Mesendoderm (in vitro differentiated cells): ENCODE results near the gene CRHR2. TPM values are rescaled to one million over a fixed set of nuclear protein-coding genes. Genes with fewer than 3 reads are reported as not detected.

Experiments
- DNase-seq: peaks from one replicate; pipeline ENCODE4 v3.0.0; 2013
- H2AK5ac ChIP-seq: 2 replicates; pipeline ENCODE4 v1.6.1; 2013; ENCODE audit warnings: low read length, inconsistent platforms
- H2BK120ac ChIP-seq: 2 replicates; pipeline ENCODE4 v1.6.1; 2013; ENCODE audit warnings: low read depth, mild to moderate bottlenecking, low read length, moderate library complexity, mixed read lengths
- H2BK15ac ChIP-seq: replicated peaks from 2 replicates; pipeline ENCODE4 v1.6.1; 2013; ENCODE audit warnings: low read depth, mild to moderate bottlenecking, moderate library complexity
- H2BK5ac ChIP-seq: 2 replicates; pipeline ENCODE4 v1.6.1; 2013; ENCODE audit warnings: low read length, inconsistent platforms
- H3K18ac ChIP-seq: 2 replicates; pipeline ENCODE4 v1.6.1; 2013; ENCODE audit warnings: mild to moderate bottlenecking, low read length, mixed read lengths
- H3K23ac ChIP-seq: one replicate; pipeline ENCODE4 v1.6.1; 2013; ENCODE audit warnings: low read length
- H3K27ac ChIP-seq: 2 replicates; pipeline ENCODE4 v1.5.1; 2013; ENCODE audit warnings: low read depth, mild to moderate bottlenecking, inconsistent platforms, low read length, moderate library complexity
- H3K27me3 ChIP-seq: 2 replicates; pipeline ENCODE4 v1.6.1; 2013; ENCODE audit warnings: low read length, control low read depth, mild to moderate bottlenecking, inconsistent platforms; ENCODE audit not compliant: insufficient read depth, poor library complexity
- H3K36me3 ChIP-seq: 2 replicates; pipeline ENCODE4 v1.6.1; 2013; ENCODE audit warnings: low read length, inconsistent platforms; ENCODE audit not compliant: control insufficient read depth, insufficient read depth
- H3K4ac ChIP-seq: one replicate; pipeline ENCODE4 v1.6.1; 2013; ENCODE audit warnings: low read depth, mild to moderate bottlenecking, low read length, moderate library complexity
- H3K4me1 ChIP-seq: 2 replicates; pipeline ENCODE4 v1.6.1; 2013; ENCODE audit warnings: low read depth, low read length, inconsistent platforms; ENCODE audit not compliant: control insufficient read depth
- H3K4me2 ChIP-seq: 2 replicates; pipeline ENCODE4 v1.6.1; 2013; ENCODE audit warnings: low read length
- H3K4me3 ChIP-seq: 2 replicates; pipeline ENCODE4 v1.5.1; 2013; ENCODE audit warnings: mild to moderate bottlenecking, low read length
- H3K56ac ChIP-seq: one replicate; pipeline ENCODE4 v1.6.1; 2013; ENCODE audit warnings: low read length
- H3K79me1 ChIP-seq: 2 replicates; pipeline ENCODE4 v1.6.1; 2013; ENCODE audit warnings: low read length, inconsistent platforms
- H3K79me2 ChIP-seq: 2 replicates; pipeline ENCODE4 v1.6.1; 2013; ENCODE audit warnings: mild to moderate bottlenecking, low read length; ENCODE audit not compliant: control insufficient read depth, insufficient read depth
- H3K9ac ChIP-seq: 2 replicates; pipeline ENCODE4 v1.6.1; 2013; ENCODE audit warnings: low read length, inconsistent platforms
- H4K5ac ChIP-seq: one replicate; pipeline ENCODE4 v1.6.1; 2013; ENCODE audit warnings: low read length
- H4K8ac ChIP-seq: one replicate; pipeline ENCODE4 v1.6.1; 2013; ENCODE audit warnings: low read depth, mild to moderate bottlenecking, control low read depth, low read length, moderate library complexity
- WGBS: extraction: QIAGEN DNeasy Blood & Tissue Kit; methylation state at CpG from one replicate; pipeline ENCODE4 v1.1.7; 2013; ENCODE audit warnings: low lambda C conversion rate, missing lambda C conversion rate; ENCODE audit not compliant: insufficient coverage; ENCODE audit errors: extremely low coverage; 5-methylcytosine and 5-hydroxymethylcytosine counted together
- polyA plus RNA-seq, 2 experiments: library from polyadenylated mRNA; stranded (reverse); fragments of 200-250 nt; gene quantifications; one replicate each; pipeline ENCODE4 v1.2.3, GENCODE V29; 2013

CRHR2 gene
- polyA plus RNA-seq (2013, experiment 1 of 2) = 0.03 TPM
- polyA plus RNA-seq (2013, experiment 2 of 2) = 0.04 TPM

GRCh38 chr7:30682212-30683083 lies at the start of gene CRHR2:
Gene CRHR2 (minus strand): TSS chr7:30682456. CDS start chr7:30682280, 176 bp downstream.
- Histone ChIP-seq H2BK120ac (no peak within 1 kb of the TSS), H3K79me2 (no peaks in the 10 kb centered on the region), H3K9ac (peak within 1 kb of the TSS; percentile 54), H3K4me1 (peaks cover 8% of the 10 kb centered on the region), H4K8ac (no peak within 1 kb of the TSS), H3K23ac (no peak within 1 kb of the TSS), H3K27me3 (peaks cover 4% of the 10 kb centered on the region), H3K79me1 (no peaks in the 10 kb centered on the region), H4K5ac (no peak within 1 kb of the TSS), H3K56ac (peak within 1 kb of the TSS; percentile 72), H3K4me3 (peak within 1 kb of the TSS; percentile 10), H3K4ac (no peak within 1 kb of the TSS), H2AK5ac (no peak within 1 kb of the TSS), H3K27ac (no peak within 1 kb of the TSS), H3K36me3 (no peaks in the 10 kb centered on the region), H2BK5ac (no peak within 1 kb of the TSS), H3K18ac (no peak within 1 kb of the TSS), H2BK15ac (no peak within 1 kb of the TSS), H3K4me2 (peak within 1 kb of the TSS; percentile 93)
- WGBS = no CpG with 5 or more reads among the region's 67 CpGs
- DNase-seq = no peak

- Histone ChIP-seq H4K8ac (no peak overlapping the region), H2BK120ac (no peak overlapping the region), H2AK5ac (no peak overlapping the region), H3K79me2 (no peaks in the 10 kb centered on the region), H2BK15ac (no peak overlapping the region), H3K27ac (no peak overlapping the region), H3K4ac (no peak overlapping the region), H3K23ac (no peak overlapping the region), H3K36me3 (no peaks in the 10 kb centered on the region), H3K4me2 (no peak overlapping the region), H3K18ac (no peak overlapping the region), H3K9ac (no peak overlapping the region), H3K4me3 (no peak overlapping the region), H3K56ac (no peak overlapping the region), H2BK5ac (no peak overlapping the region), H3K79me1 (no peaks in the 10 kb centered on the region), H3K27me3 (no peaks in the 10 kb centered on the region), H4K5ac (no peak overlapping the region), H3K4me1 (no peaks in the 10 kb centered on the region)
- WGBS = no CpG with 5 or more reads among the region's 11 CpGs
- DNase-seq = no peak
Observed at GRCh38 chr7:30731581-30731980, 49.3 kb upstream of the CRHR2 start.

GRCh38 chr7:30730996-30731395 lies 48.7 kb upstream of the CRHR2 start:
- no CpG with 5 or more reads among the region's 4 CpGs for WGBS
- H3K9ac ChIP-seq = no peak overlapping the region
- H3K27me3 ChIP-seq = no peaks in the 10 kb centered on the region
- H4K5ac ChIP-seq = no peak overlapping the region
- no peak overlapping the region for H2BK15ac ChIP-seq
- H3K79me1 ChIP-seq = no peaks in the 10 kb centered on the region
- H3K18ac ChIP-seq = no peak overlapping the region
- H3K4ac ChIP-seq = no peak overlapping the region
- H3K4me3 ChIP-seq = no peak overlapping the region
- no peak overlapping the region for H3K23ac ChIP-seq
- H3K4me2 ChIP-seq = no peak overlapping the region
- H2AK5ac ChIP-seq = no peak overlapping the region
- H2BK120ac ChIP-seq = no peak overlapping the region
- no peak overlapping the region for H3K27ac ChIP-seq
- H4K8ac ChIP-seq = no peak overlapping the region
- no peaks in the 10 kb centered on the region for H3K79me2 ChIP-seq
- no peaks in the 10 kb centered on the region for H3K4me1 ChIP-seq
- no peak overlapping the region for H3K56ac ChIP-seq
- no peak overlapping the region for H2BK5ac ChIP-seq
- no peaks in the 10 kb centered on the region for H3K36me3 ChIP-seq
- DNase-seq = no peak

- no peak overlapping the region for H3K4me2 ChIP-seq
- no peak overlapping the region for H3K56ac ChIP-seq
- H3K79me2 ChIP-seq = no peaks in the 10 kb centered on the region
- H3K36me3 ChIP-seq = no peaks in the 10 kb centered on the region
- H3K23ac ChIP-seq = no peak overlapping the region
- no peak overlapping the region for H2BK120ac ChIP-seq
- no peak overlapping the region for H3K4ac ChIP-seq
- no peaks in the 10 kb centered on the region for H3K27me3 ChIP-seq
- H2BK15ac ChIP-seq = no peak overlapping the region
- no peaks in the 10 kb centered on the region for H3K79me1 ChIP-seq
- no peak overlapping the region for H3K9ac ChIP-seq
- no peak overlapping the region for H4K5ac ChIP-seq
- no CpG with 5 or more reads among the region's 2 CpGs for WGBS
- no peak overlapping the region for H2BK5ac ChIP-seq
- H2AK5ac ChIP-seq = no peak overlapping the region
- DNase-seq = no peak
- H3K4me1 ChIP-seq = no peaks in the 10 kb centered on the region
- H3K4me3 ChIP-seq = no peak overlapping the region
- no peak overlapping the region for H3K27ac ChIP-seq
- H4K8ac ChIP-seq = no peak overlapping the region
- no peak overlapping the region for H3K18ac ChIP-seq
Observed at GRCh38 chr7:30730097-30730496, 47.8 kb upstream of the CRHR2 start.

GRCh38 chr7:30729642-30730041 lies 47.4 kb upstream of the CRHR2 start:
- Histone ChIP-seq H3K4me1 (no peaks in the 10 kb centered on the region), H2BK5ac (no peak overlapping the region), H3K4me3 (no peak overlapping the region), H3K79me1 (no peaks in the 10 kb centered on the region), H3K79me2 (no peaks in the 10 kb centered on the region), H2BK15ac (no peak overlapping the region), H3K9ac (no peak overlapping the region), H3K56ac (no peak overlapping the region), H3K27ac (no peak overlapping the region), H3K27me3 (no peaks in the 10 kb centered on the region), H4K8ac (no peak overlapping the region), H4K5ac (no peak overlapping the region), H3K23ac (no peak overlapping the region), H3K4me2 (no peak overlapping the region), H2BK120ac (no peak overlapping the region), H3K4ac (no peak overlapping the region), H3K36me3 (no peaks in the 10 kb centered on the region), H2AK5ac (no peak overlapping the region), H3K18ac (no peak overlapping the region)
- no peak for DNase-seq
- no CpG with 5 or more reads among the region's 2 CpGs for WGBS
